Stimulated activated naive CD4-positive, alpha-beta T cell treated with Interleukin-2 at 50 U/mL for 16 hours (primary cell): ENCODE measurements around the gene RPS19BP1.

ENCODE experiments used
- DNase-seq: peaks from one replicate; lab custom pipeline; 2025; lab: John Stamatoyannopoulos, UW

RPS19BP1 gene

GRCh38 chr22:39532215-39533073, at the start of gene RPS19BP1:
Gene RPS19BP1, minus strand, starts transcription at chr22:39532748. Its CDS starts 10 bp downstream, at chr22:39532738.
- DNase-seq, result peak; percentile 100

GRCh38 chr22:39581303-39581702, 48.8 kb upstream of the RPS19BP1 start:
- no peak for DNase-seq

GRCh38 chr22:39580795-39581194, 48.2 kb upstream of the RPS19BP1 start:
- no peak for DNase-seq

- DNase-seq, result no peak
Measured at GRCh38 chr22:39580006-39580441, 47.5 kb upstream of the RPS19BP1 start.

- no peak for DNase-seq
Measured at GRCh38 chr22:39577900-39578299, 45.4 kb upstream of the RPS19BP1 start.

- no peak for DNase-seq
Measured at GRCh38 chr22:39577366-39577765, 44.8 kb upstream of the RPS19BP1 start.

- DNase-seq, result no peak
Measured at GRCh38 chr22:39576027-39576426, 43.5 kb upstream of the RPS19BP1 start.

GRCh38 chr22:39575552-39575825, 42.9 kb upstream of the RPS19BP1 start:
- no peak for DNase-seq

- DNase-seq, result no peak
Measured at GRCh38 chr22:39574779-39575551, 42.4 kb upstream of the RPS19BP1 start.

- DNase-seq, result no peak
Measured at GRCh38 chr22:39571538-39571937, 39.0 kb upstream of the RPS19BP1 start.

GRCh38 chr22:39570665-39571064, 38.1 kb upstream of the RPS19BP1 start, which contains the start of gene CACNA1I:
Gene CACNA1I, plus strand, starts transcription at chr22:39570753. Its CDS starts 0 bp downstream, at chr22:39570753.
- DNase-seq, result no peak

GRCh38 chr22:39570226-39570625, 37.7 kb upstream of the RPS19BP1 start:
- DNase-seq, result no peak

GRCh38 chr22:39569066-39569465, 36.5 kb upstream of the RPS19BP1 start:
- no peak for DNase-seq

- DNase-seq, result no peak
Measured at GRCh38 chr22:39568278-39568981, 35.9 kb upstream of the RPS19BP1 start.

GRCh38 chr22:39567135-39567946, 34.8 kb upstream of the RPS19BP1 start:
- DNase-seq, result no peak

GRCh38 chr22:39565414-39565944, 32.9 kb upstream of the RPS19BP1 start:
- DNase-seq, result no peak

- DNase-seq, result no peak
Measured at GRCh38 chr22:39563571-39564428, 31.3 kb upstream of the RPS19BP1 start.

GRCh38 chr22:39562839-39563489, 30.4 kb upstream of the RPS19BP1 start:
- DNase-seq, result no peak

GRCh38 chr22:39560127-39560526, 27.6 kb upstream of the RPS19BP1 start:
- no peak for DNase-seq
